Adrenal gland (tissue), 5 donors: ENCODE results near the gene FCSK.

Source experiments
- CTCF ChIP-seq, 6 experiments: fragments of 450-650 bp in 4 of 6; fragments of 200-600 bp in 2 of 6; sonication (generic) in 1 of 6; IDR thresholded peaks; 1 replicate in 5 of 6; 2 replicates in 1 of 6; pipeline versions ENCODE4 v1.5.1 to v1.8.0; 2016 to 2021; ENCODE audit warnings: antibody characterized with exemption in 6 of 6, mild to moderate bottlenecking in 2 of 6, moderate library complexity in 1 of 6
- POLR2A ChIP-seq, 2 donors: fragments of 450-650 bp; IDR thresholded peaks; one replicate each; pipeline ENCODE4 v1.6.1; 2017; ENCODE audit warnings: antibody characterized with exemption in 2 of 2, mild to moderate bottlenecking in 2 of 2, moderate library complexity in 1 of 2
- donor health status: DM: no; HTN: no; CAD: no.

GRCh38 chr16:70410734-70411133, 43.7 kb upstream of the FCSK start:
- TF ChIP-seq POLR2A (IDR thresholded peaks at IDR 0.05): no peak
- TF ChIP-seq CTCF (IDR thresholded peaks at IDR 0.05): no peak
